ENCODE measurements around the gene GPR183.

GPR183 gene

GRCh38 chr13:99308471-99309087 is 1.4 kb upstream of the GPR183 start:
- no peak for DNase-seq (ENCODE audit: low read depth)
- H3K4me3 ChIP-seq (ENCODE audit: low read depth, low read length): no peak overlapping the region
- no peak for TF ChIP-seq CTCF (IDR thresholded peaks at IDR 0.05; ENCODE audit: control insufficient read depth, extremely low read depth, insufficient read depth)

GRCh38 chr13:99307648-99308339 is 595 bp upstream of the GPR183 start:
- DNase-seq (ENCODE audit: low read depth): no peak
- TF ChIP-seq CTCF (IDR thresholded peaks at IDR 0.05; ENCODE audit: control insufficient read depth, extremely low read depth, insufficient read depth): no peak
- no peak overlapping the region for H3K4me3 ChIP-seq (ENCODE audit: low read depth, low read length)

- no peak for DNase-seq (ENCODE audit: low read depth)
- TF ChIP-seq CTCF (IDR thresholded peaks at IDR 0.05; ENCODE audit: control insufficient read depth, extremely low read depth, insufficient read depth): no peak
- no peak overlapping the region for H3K4me3 ChIP-seq (ENCODE audit: low read depth, low read length)
Observed at GRCh38 chr13:99305566-99305965, 1.6 kb downstream of the GPR183 start.

- DNase-seq (ENCODE audit: low read depth): no peak
- TF ChIP-seq CTCF (IDR thresholded peaks at IDR 0.05; ENCODE audit: control insufficient read depth, extremely low read depth, insufficient read depth): no peak
- no peak overlapping the region for H3K4me3 ChIP-seq (ENCODE audit: low read depth, low read length)
Observed at GRCh38 chr13:99305158-99305557, 2.0 kb downstream of the GPR183 start.

GRCh38 chr13:99304541-99304940 is 2.7 kb downstream of the GPR183 start:
- H3K4me3 ChIP-seq (ENCODE audit: low read depth, low read length): no peak overlapping the region
- TF ChIP-seq CTCF (IDR thresholded peaks at IDR 0.05; ENCODE audit: control insufficient read depth, extremely low read depth, insufficient read depth): no peak
- DNase-seq (ENCODE audit: low read depth): no peak

GRCh38 chr13:99303863-99304521 is 3.2 kb downstream of the GPR183 start:
- TF ChIP-seq CTCF (IDR thresholded peaks at IDR 0.05; ENCODE audit: control insufficient read depth, extremely low read depth, insufficient read depth): no peak
- H3K4me3 ChIP-seq (ENCODE audit: low read depth, low read length): no peak overlapping the region
- DNase-seq (ENCODE audit: low read depth): no peak

Measured in LNCaP clone FGC (cell line).